HG02678 (cell line): ENCODE results near the gene NDUFAB1.
"Not testable (repeated sequence)": the region's sequence is repeated elsewhere in the genome, so short reads cannot be mapped to it uniquely, and the experiment has no call there.

Source experiments
- ATAC-seq: cut with Tn5 transposase; IDR thresholded peaks from one replicate; pipeline ENCODE4 v1.9.1; 2021; ENCODE audit warnings: mild to moderate bottlenecking, moderate library complexity; ENCODE audit not compliant: unreplicated experiment

Gene NDUFAB1

GRCh38 chr16:23595951-23596720, at the start of gene NDUFAB1:
Gene NDUFAB1, minus strand, starts transcription at chr16:23596316. Its CDS starts 26 bp downstream, at chr16:23596290.
- ATAC-seq = peak; percentile 92

- ATAC-seq = no peak
Observed at GRCh38 chr16:23642246-23642774, 46.2 kb upstream of the NDUFAB1 start.

- ATAC-seq = peak; percentile 97
Observed at GRCh38 chr16:23640931-23641765, 45.0 kb upstream of the NDUFAB1 start, which contains the start of the genes DCTN5 and PALB2. Gene DCTN5, plus strand, starts transcription at chr16:23641466. Its CDS starts 77 bp downstream, at chr16:23641543. Gene PALB2, minus strand, starts transcription at chr16:23641310. Its CDS starts 153 bp downstream, at chr16:23641157.

GRCh38 chr16:23640615-23640930, 44.5 kb upstream of the NDUFAB1 start:
- ATAC-seq = no peak

GRCh38 chr16:23635958-23636357, 39.8 kb upstream of the NDUFAB1 start:
- no peak for ATAC-seq

GRCh38 chr16:23634461-23635036, 38.4 kb upstream of the NDUFAB1 start:
- no peak for ATAC-seq

- ATAC-seq = not testable (repeated sequence)
Observed at GRCh38 chr16:23631874-23632273, 35.8 kb upstream of the NDUFAB1 start.

GRCh38 chr16:23629516-23629915, 33.4 kb upstream of the NDUFAB1 start:
- no peak for ATAC-seq

- ATAC-seq = no peak
Observed at GRCh38 chr16:23624092-23624491, 28.0 kb upstream of the NDUFAB1 start.

- ATAC-seq = no peak
Observed at GRCh38 chr16:23615805-23616204, 19.7 kb upstream of the NDUFAB1 start.

- ATAC-seq = no peak
Observed at GRCh38 chr16:23611936-23612335, 15.8 kb upstream of the NDUFAB1 start.

GRCh38 chr16:23610905-23611304, 14.8 kb upstream of the NDUFAB1 start:
- not testable (repeated sequence) for ATAC-seq

- ATAC-seq = no peak
Observed at GRCh38 chr16:23609929-23610328, 13.8 kb upstream of the NDUFAB1 start.

- ATAC-seq = no peak
Observed at GRCh38 chr16:23608194-23608593, 12.1 kb upstream of the NDUFAB1 start.

GRCh38 chr16:23607726-23608125, 11.6 kb upstream of the NDUFAB1 start:
- no peak for ATAC-seq

GRCh38 chr16:23597003-23597756, 1.1 kb upstream of the NDUFAB1 start:
- ATAC-seq = no peak

GRCh38 chr16:23595246-23595950, 718 bp downstream of the NDUFAB1 start:
- ATAC-seq = no peak

GRCh38 chr16:23594186-23594585, 1.9 kb downstream of the NDUFAB1 start:
- no peak for ATAC-seq

GRCh38 chr16:23590181-23590580, 5.9 kb downstream of the NDUFAB1 start:
- ATAC-seq = no peak

- no peak for ATAC-seq
Observed at GRCh38 chr16:23587726-23588125, 8.4 kb downstream of the NDUFAB1 start.
